ENCODE data around the gene MEF2D.

Gene MEF2D

DNA sequence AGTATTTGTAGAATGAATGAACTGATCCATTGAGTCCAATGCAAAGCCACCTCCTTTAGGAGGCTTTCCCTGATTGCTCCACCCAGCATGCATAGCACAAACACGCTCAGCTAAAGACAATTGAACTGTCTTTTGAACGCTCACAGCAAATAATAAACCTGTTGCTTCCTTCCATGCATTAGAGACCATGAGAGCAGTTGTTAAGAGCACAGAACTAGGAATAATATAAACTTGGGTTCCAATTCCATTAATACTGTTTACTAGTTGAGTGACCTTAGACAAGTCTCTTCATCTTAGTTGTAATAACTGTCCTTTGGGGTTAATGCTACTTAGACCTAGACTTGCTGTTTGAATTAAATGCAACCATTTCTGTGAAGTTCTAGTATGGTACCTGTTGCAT lies 5.9 kb upstream of the MEF2D start:
- Histone ChIP-seq H3K27ac (ENCODE audit: low read length) (no peak overlapping the region), H3K4me1 (ENCODE audit: control insufficient read depth, low read depth, low read length) (peaks cover 29% of the 10 kb centered on the region), H3K36me3 (ENCODE audit: control insufficient read depth, low read depth, low read length) (no peaks in the 10 kb centered on the region), H3K4me3 (ENCODE audit: low read length) (no peak overlapping the region), H3K9me3 (ENCODE audit: control insufficient read depth, low read depth, low read length) (no peaks in the 10 kb centered on the region), H3K9ac (ENCODE audit: low read length) (no peak overlapping the region), H3K27me3 (ENCODE audit: control insufficient read depth, insufficient read depth, low read length) (peaks cover 10% of the 10 kb centered on the region)

DNA sequence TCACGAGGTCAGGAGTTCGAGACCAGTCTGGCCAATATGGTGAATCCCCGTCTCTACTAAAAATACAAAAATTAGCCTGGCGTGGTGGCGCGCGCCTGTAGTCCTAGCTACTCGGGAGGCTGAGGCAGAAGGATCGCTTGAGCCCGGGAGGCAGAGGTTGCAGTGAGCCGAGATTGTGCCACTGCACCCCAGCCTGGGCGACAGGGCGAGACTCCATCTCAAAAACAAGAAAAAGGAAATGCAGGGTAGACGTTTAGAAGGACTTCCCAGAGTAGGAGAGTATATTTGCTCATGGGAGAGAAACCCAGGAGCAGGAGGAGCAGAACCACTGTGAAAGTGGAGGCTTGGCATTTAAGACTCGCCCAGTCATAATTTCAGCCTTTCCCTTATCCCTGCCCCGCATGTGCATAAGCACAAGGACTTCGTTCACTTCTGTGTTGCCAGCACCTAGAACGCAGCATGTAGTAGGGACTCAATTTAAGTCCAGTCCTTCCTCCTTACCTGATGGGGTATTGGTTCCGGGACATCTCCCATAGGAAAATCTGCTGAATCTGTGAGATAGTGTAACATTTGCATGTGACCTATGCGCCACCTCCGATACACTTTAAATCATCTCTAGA lies 5.2 kb upstream of the MEF2D start:
- Histone ChIP-seq H3K36me3 (ENCODE audit: control insufficient read depth, low read depth, low read length) (no peaks in the 10 kb centered on the region), H3K4me1 (ENCODE audit: control insufficient read depth, low read depth, low read length) (peaks cover 29% of the 10 kb centered on the region), H3K4me3 (ENCODE audit: low read length) (peak overlapping the region; percentile 35), H3K27me3 (ENCODE audit: control insufficient read depth, insufficient read depth, low read length) (peaks cover 10% of the 10 kb centered on the region), H3K9me3 (ENCODE audit: control insufficient read depth, low read depth, low read length) (no peaks in the 10 kb centered on the region), H3K27ac (ENCODE audit: low read length) (no peak overlapping the region), H3K9ac (ENCODE audit: low read length) (no peak overlapping the region)

DNA sequence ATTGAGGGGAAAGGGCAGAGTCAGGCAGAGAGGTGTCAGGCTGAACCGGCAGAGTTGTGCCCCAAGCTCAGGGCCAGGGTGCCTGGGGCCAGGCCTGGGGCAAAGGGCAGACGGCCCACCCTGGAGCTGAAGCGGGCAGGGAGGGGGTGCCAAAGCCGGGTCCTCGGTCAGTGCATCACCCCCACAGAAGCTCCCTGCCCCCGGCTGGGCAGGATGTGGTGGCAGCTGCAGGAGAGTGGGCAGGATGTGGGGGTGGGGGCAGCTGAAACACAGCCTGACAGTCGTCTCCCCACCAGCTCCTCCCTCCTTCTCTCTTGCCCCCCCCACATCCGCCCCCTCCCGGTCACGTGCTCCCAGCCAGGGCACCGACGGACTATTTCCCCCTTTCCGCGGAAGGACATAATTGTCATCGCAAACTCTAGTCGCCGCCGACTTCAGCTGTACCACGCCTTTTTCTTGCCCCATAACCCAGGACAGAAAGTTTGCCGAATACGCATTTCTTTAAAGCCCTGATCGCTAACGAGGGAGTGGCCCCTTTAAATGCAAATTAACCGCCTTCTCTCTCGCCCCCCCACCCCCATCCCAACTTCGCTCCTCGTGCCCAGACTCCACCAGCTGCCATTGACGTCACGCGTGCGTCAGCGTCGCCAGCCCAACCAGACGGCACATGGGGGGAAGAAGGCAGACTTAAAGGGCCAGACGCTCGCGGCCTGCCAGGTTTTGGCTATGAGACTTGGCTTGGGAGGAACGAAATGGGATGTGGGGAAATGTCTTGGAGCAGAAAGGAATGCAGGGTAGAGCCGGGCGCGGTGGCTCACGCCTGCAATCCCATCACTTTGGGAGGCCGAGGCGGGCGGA lies 4.5 kb upstream of the MEF2D start:
- no peaks in the 10 kb centered on the region for H3K9me3 ChIP-seq (ENCODE audit: control insufficient read depth, low read depth, low read length)
- H3K4me1 ChIP-seq (ENCODE audit: control insufficient read depth, low read depth, low read length): peaks cover 29% of the 10 kb centered on the region
- H3K27ac ChIP-seq (ENCODE audit: low read length): no peak overlapping the region
- H3K4me3 ChIP-seq (ENCODE audit: low read length): peak overlapping the region; percentile 35
- peaks cover 10% of the 10 kb centered on the region for H3K27me3 ChIP-seq (ENCODE audit: control insufficient read depth, insufficient read depth, low read length)
- no peaks in the 10 kb centered on the region for H3K36me3 ChIP-seq (ENCODE audit: control insufficient read depth, low read depth, low read length)
- H3K9ac ChIP-seq (ENCODE audit: low read length): no peak overlapping the region

DNA sequence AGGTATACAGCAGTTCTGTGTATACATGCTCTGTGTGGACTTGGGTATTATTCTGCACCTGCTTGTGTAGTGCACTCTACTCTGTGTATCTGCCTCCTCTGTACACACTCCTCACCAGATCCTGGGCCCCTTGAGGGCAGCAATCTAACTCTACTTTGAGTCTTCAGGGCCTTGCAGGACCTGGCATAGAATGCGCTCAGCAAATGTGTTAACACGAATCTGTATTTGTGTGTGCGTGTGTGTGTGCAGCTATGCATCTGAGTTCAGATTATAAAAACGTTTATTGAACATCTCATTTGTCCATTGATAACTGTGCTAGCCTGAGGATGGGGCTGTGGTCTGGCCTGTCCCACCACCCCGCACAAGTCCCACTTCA lies 3.9 kb upstream of the MEF2D start:
- peak overlapping the region; percentile 35 for H3K4me3 ChIP-seq (ENCODE audit: low read length)
- H3K36me3 ChIP-seq (ENCODE audit: control insufficient read depth, low read depth, low read length): no peaks in the 10 kb centered on the region
- no peaks in the 10 kb centered on the region for H3K9me3 ChIP-seq (ENCODE audit: control insufficient read depth, low read depth, low read length)
- no peak overlapping the region for H3K9ac ChIP-seq (ENCODE audit: low read length)
- H3K4me1 ChIP-seq (ENCODE audit: control insufficient read depth, low read depth, low read length): peaks cover 29% of the 10 kb centered on the region
- H3K27me3 ChIP-seq (ENCODE audit: control insufficient read depth, insufficient read depth, low read length): peaks cover 10% of the 10 kb centered on the region
- H3K27ac ChIP-seq (ENCODE audit: low read length): no peak overlapping the region

DNA sequence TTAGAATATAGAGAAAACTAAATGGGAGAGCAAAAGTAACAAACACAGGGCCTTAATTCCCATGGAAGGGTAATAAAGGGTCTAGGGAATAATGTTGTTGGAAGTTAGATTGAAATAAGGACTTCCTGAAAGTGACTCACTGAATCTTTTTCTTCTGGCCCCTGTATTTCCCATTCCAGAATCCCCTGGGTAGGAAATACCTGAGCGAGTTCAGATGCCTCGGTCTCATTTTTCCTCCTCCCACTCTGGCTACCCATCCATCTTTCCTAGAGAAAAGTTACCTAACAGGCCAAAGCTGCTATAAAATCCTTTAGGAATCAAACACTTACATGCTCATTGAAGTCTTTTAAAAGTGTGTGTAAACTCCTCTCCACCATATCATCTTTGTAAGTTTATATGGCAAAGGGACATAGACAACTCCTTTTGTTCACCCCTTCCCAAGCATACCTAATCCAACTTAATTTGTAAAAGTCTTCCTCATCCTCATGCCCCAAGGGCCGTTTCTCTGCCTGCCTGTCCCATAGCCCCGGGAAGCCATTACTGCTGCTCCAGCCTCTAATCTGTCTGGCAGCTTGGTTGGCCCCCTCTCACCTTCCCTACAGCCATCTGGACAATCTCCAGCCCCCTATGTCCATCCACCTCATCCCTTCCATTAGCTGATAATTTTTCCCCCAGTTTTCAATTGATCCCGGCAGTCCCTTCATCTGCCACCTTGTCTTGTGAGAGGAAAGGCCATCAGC lies 3.3 kb upstream of the MEF2D start:
- H3K27me3 ChIP-seq (ENCODE audit: control insufficient read depth, insufficient read depth, low read length): peaks cover 10% of the 10 kb centered on the region
- no peaks in the 10 kb centered on the region for H3K36me3 ChIP-seq (ENCODE audit: control insufficient read depth, low read depth, low read length)
- no peaks in the 10 kb centered on the region for H3K9me3 ChIP-seq (ENCODE audit: control insufficient read depth, low read depth, low read length)
- peaks cover 33% of the 10 kb centered on the region for H3K4me1 ChIP-seq (ENCODE audit: control insufficient read depth, low read depth, low read length)
- H3K9ac ChIP-seq (ENCODE audit: low read length): no peak overlapping the region
- no peak overlapping the region for H3K27ac ChIP-seq (ENCODE audit: low read length)
- no peak overlapping the region for H3K4me3 ChIP-seq (ENCODE audit: low read length)

DNA sequence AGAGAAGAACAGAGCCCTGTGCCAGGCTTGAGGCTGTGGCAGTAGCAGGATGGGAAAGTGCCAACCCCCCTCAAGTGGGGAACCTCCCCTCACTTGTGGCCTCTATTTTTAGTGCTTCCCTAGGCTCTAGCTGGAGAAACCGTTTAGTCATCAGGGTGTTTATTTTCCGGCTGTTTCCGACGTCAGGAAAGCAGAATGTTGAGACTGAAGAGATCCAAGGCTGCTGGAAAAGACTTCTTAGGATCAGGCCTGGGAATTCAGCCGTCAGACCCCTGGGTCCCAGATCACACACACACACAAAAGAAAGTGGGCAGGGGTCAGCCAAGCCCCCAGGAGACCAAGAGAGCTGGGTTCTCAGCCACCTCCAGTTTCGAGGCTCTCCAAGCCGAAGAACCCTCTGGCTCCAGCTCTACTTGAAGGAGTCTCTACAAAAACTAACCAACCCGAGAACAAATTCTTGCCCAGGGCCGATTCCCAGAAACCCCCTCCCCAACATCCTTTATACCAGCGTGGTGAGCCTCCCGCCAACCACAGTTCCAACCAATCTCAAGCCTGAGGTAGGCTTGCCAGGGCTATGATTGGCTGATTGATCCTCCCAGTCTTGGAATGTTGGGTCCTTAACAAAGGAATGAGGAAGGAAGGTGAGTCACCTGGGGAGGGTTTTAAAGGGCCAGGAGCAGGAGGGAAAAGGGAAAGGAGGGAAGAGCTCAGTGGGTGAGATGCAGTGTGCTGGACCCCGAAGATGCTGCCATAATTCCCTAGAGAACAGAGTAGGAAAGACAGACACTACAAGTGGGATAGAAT lies 2.5 kb upstream of the MEF2D start:
- Histone ChIP-seq H3K4me3 (ENCODE audit: low read length) (no peak overlapping the region), H3K4me1 (ENCODE audit: control insufficient read depth, low read depth, low read length) (peaks cover 41% of the 10 kb centered on the region)

DNA sequence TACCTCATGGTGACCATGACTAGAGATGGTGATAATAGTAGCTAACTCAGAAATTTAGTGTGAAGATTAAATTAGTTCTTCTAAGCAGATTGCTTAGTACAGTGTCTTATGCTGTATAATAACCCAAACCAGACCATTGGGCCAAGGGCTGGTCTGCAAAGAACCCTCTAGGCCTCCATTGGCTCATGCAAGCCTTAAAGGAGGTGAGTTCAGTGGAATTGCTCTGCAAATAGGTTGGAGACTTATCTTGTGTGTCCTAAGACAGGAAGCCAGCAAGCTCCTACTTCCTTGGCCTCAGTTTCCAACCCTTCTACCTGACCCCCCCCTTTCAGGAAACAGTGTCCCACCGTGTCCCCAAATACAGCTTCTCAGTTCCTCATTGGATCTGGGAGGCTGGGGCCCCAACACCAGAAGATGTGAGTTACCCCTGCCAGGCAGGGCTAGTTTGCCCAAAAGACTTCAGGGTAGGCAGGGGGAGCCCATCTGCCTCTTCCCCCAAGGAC lies 1.9 kb upstream of the MEF2D start:
- Histone ChIP-seq H3K4me1 (ENCODE audit: control insufficient read depth, low read depth, low read length) (peaks cover 47% of the 10 kb centered on the region), H3K4me3 (ENCODE audit: low read length) (no peak overlapping the region), H3K27me3 (ENCODE audit: control insufficient read depth, insufficient read depth, low read length) (peaks cover 10% of the 10 kb centered on the region), H3K9me3 (ENCODE audit: control insufficient read depth, low read depth, low read length) (no peaks in the 10 kb centered on the region), H3K9ac (ENCODE audit: low read length) (no peak overlapping the region), H3K27ac (ENCODE audit: low read length) (no peak overlapping the region), H3K36me3 (ENCODE audit: control insufficient read depth, low read depth, low read length) (no peaks in the 10 kb centered on the region)

More for the DNA sequence above, 2.5 kb upstream of the MEF2D start:
- no peaks in the 10 kb centered on the region for H3K36me3 ChIP-seq (ENCODE audit: control insufficient read depth, low read depth, low read length)
- no peaks in the 10 kb centered on the region for H3K9me3 ChIP-seq (ENCODE audit: control insufficient read depth, low read depth, low read length)
- H3K27ac ChIP-seq (ENCODE audit: low read length): no peak overlapping the region
- H3K27me3 ChIP-seq (ENCODE audit: control insufficient read depth, insufficient read depth, low read length): peaks cover 10% of the 10 kb centered on the region
- H3K9ac ChIP-seq (ENCODE audit: low read length): peak overlapping the region; percentile 20

DNA sequence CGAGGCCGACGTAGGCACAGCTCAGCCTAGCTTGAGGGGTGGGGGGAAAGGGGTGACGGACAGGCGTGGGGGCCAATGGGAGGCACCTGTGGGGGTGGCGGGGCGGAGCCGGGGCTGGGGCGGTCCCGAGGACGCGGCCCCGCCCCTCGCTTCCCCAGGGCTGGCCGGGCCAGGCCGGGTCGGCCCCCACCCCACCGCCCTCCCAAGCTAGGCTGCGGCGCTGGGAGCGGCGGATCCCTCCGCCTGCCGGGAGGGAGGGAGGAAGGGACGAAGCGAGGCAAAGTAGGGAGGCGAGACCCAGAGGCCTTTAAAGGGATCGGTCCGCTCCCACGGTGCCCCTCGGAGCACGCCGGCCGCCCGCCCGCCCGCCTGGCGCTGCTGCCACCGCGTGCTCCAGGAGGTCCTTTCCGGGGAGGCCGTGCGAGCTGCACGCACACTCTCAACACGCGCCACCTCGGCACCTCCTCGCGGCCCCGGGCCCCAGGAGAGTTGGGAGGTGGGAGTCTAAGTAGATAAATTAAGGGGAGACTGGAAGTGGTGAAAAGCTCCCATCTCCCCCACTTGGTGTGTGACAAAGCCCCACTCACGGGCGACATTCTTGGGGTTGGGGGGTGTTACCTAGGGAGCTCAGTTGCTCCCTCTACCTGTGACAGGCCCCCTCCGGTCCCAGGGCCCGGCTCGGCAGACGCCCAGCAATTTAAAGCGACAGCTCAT lies 375 bp upstream of the MEF2D start:
- peak overlapping the region; percentile 73 for H3K9ac ChIP-seq (ENCODE audit: low read length)
- H3K9me3 ChIP-seq (ENCODE audit: control insufficient read depth, low read depth, low read length): no peaks in the 10 kb centered on the region
- peaks cover 62% of the 10 kb centered on the region for H3K4me1 ChIP-seq (ENCODE audit: control insufficient read depth, low read depth, low read length)
- no peaks in the 10 kb centered on the region for H3K36me3 ChIP-seq (ENCODE audit: control insufficient read depth, low read depth, low read length)
- peak overlapping the region; percentile 36 for H3K27ac ChIP-seq (ENCODE audit: low read length)
- peak overlapping the region; percentile 81 for H3K4me3 ChIP-seq (ENCODE audit: low read length)
- peaks cover 10% of the 10 kb centered on the region for H3K27me3 ChIP-seq (ENCODE audit: control insufficient read depth, insufficient read depth, low read length)

DNA sequence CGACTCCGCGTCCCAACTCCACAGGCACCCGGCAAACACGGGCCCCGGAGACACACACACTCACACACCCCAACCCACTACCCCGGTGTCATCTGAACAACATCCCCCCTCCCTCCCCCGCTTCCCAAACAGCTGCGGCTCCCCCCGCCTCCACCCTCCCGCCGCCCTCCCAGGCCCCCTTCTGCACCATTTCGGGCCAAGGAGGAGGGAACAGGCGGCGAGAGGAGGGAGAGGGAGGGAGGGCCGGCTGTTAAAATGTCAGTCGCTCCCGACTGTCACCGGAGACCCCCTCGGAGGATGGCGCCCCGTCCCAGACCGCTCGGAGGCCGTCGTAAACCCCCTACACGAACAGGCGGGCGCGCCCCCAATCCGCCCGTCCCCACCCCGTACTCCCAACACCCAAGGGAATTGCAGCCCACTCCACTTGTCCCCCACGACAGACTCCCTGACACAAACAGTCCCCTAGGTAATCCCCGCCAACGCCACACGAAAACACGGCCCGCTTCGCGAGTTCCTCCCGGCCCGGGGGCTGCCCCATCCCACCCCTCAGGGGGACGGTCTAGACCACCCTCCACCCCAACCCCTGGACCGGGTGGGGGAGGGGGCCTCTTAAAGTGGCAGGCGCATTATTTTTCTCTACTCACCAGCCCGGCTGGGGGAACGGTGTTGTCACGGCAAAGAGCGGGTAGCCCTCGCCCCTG lies 583 bp downstream of the MEF2D start:
- Histone ChIP-seq H3K27ac (ENCODE audit: low read length) (no peak overlapping the region), H3K4me1 (ENCODE audit: control insufficient read depth, low read depth, low read length) (peaks cover 66% of the 10 kb centered on the region), H3K9ac (ENCODE audit: low read length) (peak overlapping the region; percentile 39)

DNA sequence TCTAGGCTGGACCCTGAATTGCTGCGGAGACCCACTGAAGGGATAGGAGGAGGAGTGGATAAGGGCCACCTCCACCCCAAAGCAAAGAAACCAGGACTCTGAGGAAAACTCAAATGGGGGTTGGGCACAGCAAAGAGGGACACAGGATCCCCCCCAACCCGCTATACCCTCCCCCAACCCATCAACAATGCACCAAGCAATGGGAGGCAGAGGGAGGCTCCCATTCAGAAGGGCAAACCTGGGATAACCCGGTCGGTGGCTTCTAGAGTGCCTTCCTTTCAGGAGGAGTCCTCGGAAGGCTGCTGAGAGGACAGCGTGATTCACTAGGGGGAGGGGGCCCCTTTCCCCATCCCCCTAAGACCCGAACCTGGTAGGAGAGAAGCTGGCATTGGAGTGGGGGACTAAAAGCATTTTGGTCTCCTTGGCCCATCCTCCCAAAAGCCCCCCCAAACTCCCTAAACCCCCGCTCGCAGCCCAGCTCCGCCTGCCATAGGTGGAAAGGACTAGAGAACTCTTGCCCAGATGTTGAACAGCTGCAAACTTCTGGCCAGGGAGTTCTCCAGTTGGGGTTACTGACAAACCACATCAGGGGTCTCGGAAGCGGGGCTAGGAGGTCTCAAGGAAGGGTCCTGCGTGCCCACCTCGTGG lies 1.3 kb downstream of the MEF2D start:
- H3K9me3 ChIP-seq (ENCODE audit: control insufficient read depth, low read depth, low read length): no peaks in the 10 kb centered on the region
- H3K4me3 ChIP-seq (ENCODE audit: low read length): peak overlapping the region; percentile 81
- peaks cover 60% of the 10 kb centered on the region for H3K4me1 ChIP-seq (ENCODE audit: control insufficient read depth, low read depth, low read length)
- H3K36me3 ChIP-seq (ENCODE audit: control insufficient read depth, low read depth, low read length): no peaks in the 10 kb centered on the region
- H3K9ac ChIP-seq (ENCODE audit: low read length): peak overlapping the region; percentile 10
- H3K27me3 ChIP-seq (ENCODE audit: control insufficient read depth, insufficient read depth, low read length): peaks cover 10% of the 10 kb centered on the region
- no peak overlapping the region for H3K27ac ChIP-seq (ENCODE audit: low read length)

More for the DNA sequence above, 583 bp downstream of the MEF2D start:
- Histone ChIP-seq H3K27me3 (ENCODE audit: control insufficient read depth, insufficient read depth, low read length) (peaks cover 10% of the 10 kb centered on the region), H3K36me3 (ENCODE audit: control insufficient read depth, low read depth, low read length) (no peaks in the 10 kb centered on the region), H3K9me3 (ENCODE audit: control insufficient read depth, low read depth, low read length) (no peaks in the 10 kb centered on the region), H3K4me3 (ENCODE audit: low read length) (peak overlapping the region; percentile 81)
